GM23248 (cell line): ENCODE measurements around the gene SMARCA4.

Experiments used
- EZH2 ChIP-seq: fragments of 200-600 bp; sonication (generic); IDR thresholded peaks from 2 replicates; pipeline ENCODE4 v1.6.1; 2018; ENCODE audit warnings: antibody characterized with exemption, mild to moderate bottlenecking; ENCODE audit not compliant: insufficient read depth, poor library complexity, severe bottlenecking
- EZH2phosphoT487 ChIP-seq: fragments of 200-600 bp; sonication (generic); IDR thresholded peaks from 2 replicates; pipeline ENCODE4 v1.6.1; 2018; ENCODE audit warnings: antibody characterized with exemption, moderate library complexity, mild to moderate bottlenecking, low read depth; ENCODE audit not compliant: insufficient read depth

- TF ChIP-seq EZH2 (no peak), EZH2phosphoT487 (no peak)
These were observed 62.9 kb downstream of the SMARCA4 start for GRCh38 chr19:11023710-11024109.
